Activated CD4-positive, alpha-beta T cell treated with anti-CD3 and anti-CD28 coated beads for 36 hours (primary cell): ENCODE measurements around the gene GSTK1. TPM values are rescaled to one million over a fixed set of nuclear protein-coding genes. Genes with fewer than 3 reads are reported as not detected.
A peak's percentile ranks its signal among the peaks of the same experiment; 100 is the strongest.

Source experiments
- ATAC-seq: fragments of 200-7000 bp; cut with Tn5 transposase; one replicate; pipeline ENCODE4 v1.10.0; 2021; ENCODE audit warnings: mild to moderate bottlenecking, moderate library complexity
- CTCF ChIA-PET: fragments of 350-600 bp; sonication (Branson Sonifier 250); formaldehyde crosslinking; loops from one replicate; lab custom pipeline; 2021; ENCODE audit warnings: antibody characterized with exemption; lab: Charles Lee
- POLR2A ChIA-PET: fragments of 350-600 bp; sonication (Branson Sonifier 250); formaldehyde crosslinking; loops from one replicate; lab custom pipeline; 2021; ENCODE audit warnings: antibody characterized with exemption, inconsistent platforms; lab: Charles Lee
- DNase-seq: peaks from one replicate; pipeline ENCODE4 v3.0.0-alpha.2; 2020
- H3K27ac Mint-ChIP-seq: one replicate; pipeline ENCODE4 v1.8.0; 2021; ENCODE audit warnings: mixed read lengths
- H3K27me3 Mint-ChIP-seq: one replicate; pipeline ENCODE4 v1.8.0; 2021; ENCODE audit warnings: mixed read lengths
- H3K36me3 Mint-ChIP-seq: one replicate; pipeline ENCODE4 v1.8.0; 2021; ENCODE audit warnings: low read depth, mixed read lengths
- H3K4me1 Mint-ChIP-seq: one replicate; pipeline ENCODE4 v1.8.0; 2021; ENCODE audit warnings: mixed read lengths
- H3K4me3 Mint-ChIP-seq: one replicate; pipeline ENCODE4 v1.8.0; 2021; ENCODE audit warnings: mild to moderate bottlenecking, moderate library complexity, mixed read lengths
- H3K9me3 Mint-ChIP-seq: one replicate; pipeline ENCODE4 v1.8.0; 2021; ENCODE audit warnings: low read depth, mixed read lengths
- intact Hi-C, 2 experiments: fragments of 100-400 bp; cut with DNase I in 1 of 2; cut with micrococcal nuclease in 1 of 2; formaldehyde crosslinking; loops; one replicate each; pipeline versions ENCODE4 v1.14.2 to v1.15.1; 2022 to 2024; cut with DNase I, micrococcal nuclease
- total RNA-seq, 2 experiments: library from RNA; stranded (reverse); gene quantifications; one replicate each; pipeline ENCODE4 v1.2.3, GENCODE V29; 2021

GSTK1 gene
- total RNA-seq, 2 experiments from 2014 or later = 176 to 219 TPM

DNA sequence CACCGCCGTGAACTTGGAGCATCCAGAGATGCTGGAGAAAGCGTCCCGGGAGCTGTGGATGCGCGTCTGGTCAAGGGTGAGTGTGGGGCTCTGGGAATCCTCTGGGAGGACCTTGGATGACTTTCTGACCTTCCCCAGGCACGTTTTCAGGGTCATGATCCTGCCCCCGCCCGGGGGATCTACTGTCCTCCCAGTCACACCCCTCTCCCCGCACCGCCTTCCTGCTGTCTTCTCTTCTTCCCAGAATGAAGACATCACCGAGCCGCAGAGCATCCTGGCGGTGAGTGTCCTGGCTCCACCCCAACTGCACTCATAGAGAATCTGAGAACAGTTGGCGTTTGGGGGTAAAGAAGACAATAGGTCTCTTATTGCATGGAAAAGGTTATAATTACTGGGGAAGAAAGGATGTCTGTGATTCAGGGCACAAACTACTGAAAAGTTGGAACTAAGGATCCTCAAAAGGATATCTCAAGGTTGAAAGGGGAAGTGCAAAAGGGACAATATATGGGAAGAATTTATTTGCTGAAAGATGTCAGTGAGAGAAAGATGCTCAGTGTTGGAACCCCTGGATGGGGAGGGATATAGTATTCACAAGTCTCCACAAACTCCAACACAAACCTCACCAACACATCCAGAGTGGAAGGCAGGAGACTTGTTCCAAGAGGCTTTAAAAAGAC is 1.9 kb downstream of the GSTK1 start:
- no peak for ATAC-seq
- peaks cover 55% of the 10 kb centered on the region for H3K36me3 Mint-ChIP-seq
- H3K9me3 Mint-ChIP-seq = no peaks in the 10 kb centered on the region
- H3K27me3 Mint-ChIP-seq = no peaks in the 10 kb centered on the region
- intact Hi-C loops = no loop called here
- H3K4me1 Mint-ChIP-seq = peaks cover 48% of the 10 kb centered on the region
- ChIA-PET CTCF (interaction anchor here (1.3 to 2.9 kb wide), 4 partner anchors 15 to 42 kb away, joined by 3 to 16 read pairs (median 5); no protein-coding TSS in a partner anchor), POLR2A (interaction anchor here (0.6 to 0.7 kb wide), 2 partner anchors 23 to 25 kb away, joined by 3 read pairs; partner anchors contain the start of gene CASP2)
- peak overlapping the region; percentile 98 for H3K4me3 Mint-ChIP-seq
- peak; percentile 30 for DNase-seq
- H3K27ac Mint-ChIP-seq = peak overlapping the region; percentile 98

DNA sequence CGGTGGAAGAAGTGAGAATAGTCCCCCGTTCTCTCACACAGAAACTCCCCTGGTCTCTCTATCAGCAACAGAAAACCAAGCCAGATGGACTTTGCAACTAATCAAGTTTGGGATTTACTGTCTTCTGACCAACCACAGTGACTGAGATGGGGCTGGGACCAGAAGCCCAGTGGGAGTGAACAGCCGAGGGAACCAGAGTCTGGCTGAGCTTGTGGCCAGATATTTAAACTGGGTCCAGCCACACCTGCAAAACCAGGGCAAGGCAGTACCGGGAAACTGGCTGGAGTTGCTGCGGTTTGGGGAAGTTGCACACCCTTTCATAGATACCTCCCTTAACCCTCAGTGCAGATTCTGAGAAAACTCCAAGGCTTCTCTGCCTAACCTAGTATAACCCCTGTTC is 6.0 kb downstream of the GSTK1 start:
- H3K27me3 Mint-ChIP-seq = no peaks in the 10 kb centered on the region
- H3K9me3 Mint-ChIP-seq = no peaks in the 10 kb centered on the region
- POLR2A ChIA-PET = no interaction called here
- peak overlapping the region; percentile 15 for H3K27ac Mint-ChIP-seq
- ATAC-seq = no peak
- H3K4me1 Mint-ChIP-seq = peaks cover 45% of the 10 kb centered on the region
- CTCF ChIA-PET = interaction anchor here (0.9 to 1.7 kb wide), 3 partner anchors 11 to 31 kb away, joined by 3 to 6 read pairs (median 6); no protein-coding TSS in a partner anchor
- peaks cover 52% of the 10 kb centered on the region for H3K36me3 Mint-ChIP-seq
- DNase-seq = no peak
- H3K4me3 Mint-ChIP-seq = no peak overlapping the region
- intact Hi-C loops = no loop called here

DNA sequence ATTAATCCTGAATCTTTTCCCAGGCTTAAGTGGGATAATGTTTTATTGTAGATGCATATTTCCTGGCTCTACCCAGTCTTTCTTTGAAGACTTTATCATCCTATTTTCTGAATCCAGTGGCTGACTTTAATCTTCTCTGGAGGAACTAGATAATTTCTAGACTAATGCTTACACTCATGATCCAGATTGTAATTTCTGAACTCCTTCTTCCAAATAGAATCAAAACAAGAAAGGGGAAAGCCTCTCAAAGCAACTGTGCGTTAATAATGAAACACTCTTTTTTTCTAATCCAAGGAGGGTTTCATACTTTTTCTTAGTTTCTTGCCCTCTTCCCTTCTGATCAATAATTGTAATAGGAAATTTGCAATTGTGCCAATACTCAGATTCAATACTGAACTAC is 8.0 kb downstream of the GSTK1 start:
- Mint-ChIP-seq H3K27me3 (no peaks in the 10 kb centered on the region), H3K36me3 (peaks cover 35% of the 10 kb centered on the region), H3K9me3 (no peaks in the 10 kb centered on the region), H3K4me1 (peaks cover 28% of the 10 kb centered on the region), H3K27ac (peak overlapping the region; percentile 55), H3K4me3 (no peak overlapping the region)
- intact Hi-C loops = no loop called here
- no peak for DNase-seq
- CTCF ChIA-PET = interaction anchor here (1.7 to 2.0 kb wide), 2 partner anchors 12 to 34 kb away, joined by 5 to 7 read pairs; no protein-coding TSS in a partner anchor
- peak; percentile 57 for ATAC-seq
- POLR2A ChIA-PET = interaction anchor here (0.7 kb wide), 2 partner anchors 9 kb away, joined by 3 read pairs; no protein-coding TSS in a partner anchor

DNA sequence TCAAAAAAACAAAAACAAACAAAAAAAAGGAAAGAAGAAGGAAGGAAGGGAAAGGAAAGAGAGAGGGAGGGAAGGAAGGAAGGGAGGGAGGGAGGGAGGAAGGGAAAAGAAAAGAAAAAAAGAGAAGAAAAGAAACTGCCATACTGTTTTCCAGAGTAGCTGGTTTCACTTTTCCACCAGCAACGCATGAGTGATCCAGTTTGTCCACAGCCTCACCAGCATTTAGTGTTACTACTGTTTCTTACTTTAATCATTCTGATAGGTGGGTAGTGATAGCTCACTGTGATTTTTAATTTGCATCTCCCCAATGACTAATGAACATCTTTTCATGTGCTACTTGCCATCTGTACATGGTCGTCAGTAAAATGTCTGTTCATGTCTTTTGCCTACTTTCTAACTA is 9.6 kb downstream of the GSTK1 start:
- POLR2A ChIA-PET = no interaction called here
- CTCF ChIA-PET = interaction anchor here (1.3 to 2.0 kb wide), 6 partner anchors 10 to 58 kb away, joined by 3 to 7 read pairs (median 4); partner anchors contain the start of gene GSTK1
- Mint-ChIP-seq H3K27ac (no peak overlapping the region), H3K4me1 (peaks cover 19% of the 10 kb centered on the region), H3K27me3 (no peaks in the 10 kb centered on the region), H3K4me3 (no peak overlapping the region), H3K9me3 (no peaks in the 10 kb centered on the region), H3K36me3 (peaks cover 26% of the 10 kb centered on the region)
- no peak for DNase-seq
- ATAC-seq = no peak
- intact Hi-C loops = no loop called here

DNA sequence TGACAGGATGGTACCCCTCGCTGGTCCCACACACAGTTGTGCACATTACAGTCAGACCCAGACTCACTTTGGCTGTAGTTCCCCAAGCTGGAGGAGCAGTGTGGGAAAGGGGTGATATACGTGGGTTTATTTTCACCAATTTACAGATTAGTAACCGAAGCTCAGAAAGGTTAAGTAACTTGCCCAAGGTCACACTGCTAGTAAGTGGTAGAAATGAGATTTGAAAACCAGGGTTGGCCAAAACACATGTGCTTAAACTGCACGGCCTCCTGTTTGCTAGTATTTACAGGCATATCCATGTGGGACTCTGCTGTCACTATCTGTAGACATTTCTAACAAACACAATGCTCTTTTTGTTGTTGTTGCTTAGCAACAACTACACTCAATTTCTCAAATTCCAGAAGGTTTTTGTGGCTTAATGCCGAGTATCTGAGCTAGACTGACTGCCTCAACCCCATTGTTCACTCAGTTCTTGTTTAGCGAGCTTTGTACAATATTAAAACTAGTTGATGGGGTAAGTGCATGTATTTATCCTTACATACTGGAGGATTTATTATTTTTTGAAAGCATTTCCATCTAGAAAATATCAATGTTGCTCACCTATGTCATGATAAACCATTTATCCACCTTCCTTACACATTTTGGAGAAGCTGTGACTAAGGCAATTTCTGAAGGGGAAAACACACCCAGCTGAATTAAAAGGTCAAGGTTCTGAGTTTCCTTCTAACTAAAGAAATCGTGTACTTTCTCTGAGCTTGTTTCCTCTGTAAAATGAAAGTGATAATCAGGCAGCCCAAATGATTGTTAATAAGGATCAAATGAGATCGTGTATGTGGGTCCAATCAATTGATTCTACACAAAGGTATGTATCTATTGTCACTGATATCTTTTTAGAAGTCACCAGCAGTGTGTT is 16.2 kb downstream of the GSTK1 start:
- CTCF ChIA-PET = interaction anchor here (0.6 to 3.7 kb wide), 18 partner anchors 9 to 137 kb away, joined by 3 to 30 read pairs (median 4); partner anchors contain the start of genes CASP2, GSTK1 and TAS2R40
- H3K4me1 Mint-ChIP-seq = peaks cover 38% of the 10 kb centered on the region
- peak overlapping the region; percentile 49 for H3K4me3 Mint-ChIP-seq
- no peaks in the 10 kb centered on the region for H3K36me3 Mint-ChIP-seq
- intact Hi-C loops = loop anchor here in 1 of 2 experiments (2.0 kb wide), 1 partner anchor 35 kb away; no protein-coding TSS in a partner anchor
- POLR2A ChIA-PET = interaction anchor here (0.6 to 1.5 kb wide), 7 partner anchors 8 to 100 kb away, joined by 3 to 9 read pairs (median 3); partner anchors contain the start of genes CASP2 and GSTK1
- no peak for DNase-seq
- H3K9me3 Mint-ChIP-seq = no peaks in the 10 kb centered on the region
- peak; percentile 79 for ATAC-seq
- H3K27me3 Mint-ChIP-seq = no peaks in the 10 kb centered on the region
- peak overlapping the region; percentile 90 for H3K27ac Mint-ChIP-seq

DNA sequence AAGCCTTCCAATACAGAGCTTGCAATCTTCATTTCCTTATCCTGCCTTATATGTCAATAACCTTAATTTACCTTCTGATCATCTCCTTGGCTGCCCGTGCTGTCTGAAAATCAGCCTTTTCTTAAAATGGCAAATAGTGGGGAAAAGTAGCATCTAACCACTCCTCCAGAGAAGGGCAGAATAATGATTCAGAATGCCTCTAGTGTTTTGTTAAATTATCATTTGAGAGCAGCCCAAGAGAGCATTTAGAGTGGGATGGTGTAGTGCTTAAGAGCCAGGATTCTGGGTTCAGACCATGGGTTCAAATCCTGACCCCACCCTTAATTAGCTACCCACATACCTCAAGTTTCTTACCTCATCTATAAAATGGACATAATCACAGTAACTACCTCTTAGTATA is 16.9 kb downstream of the GSTK1 start:
- no peaks in the 10 kb centered on the region for H3K27me3 Mint-ChIP-seq
- H3K9me3 Mint-ChIP-seq = no peaks in the 10 kb centered on the region
- H3K4me1 Mint-ChIP-seq = peaks cover 38% of the 10 kb centered on the region
- no peaks in the 10 kb centered on the region for H3K36me3 Mint-ChIP-seq
- intact Hi-C loops = no loop called here
- ChIA-PET CTCF (interaction anchor here (0.6 to 3.7 kb wide), 18 partner anchors 8 to 136 kb away, joined by 3 to 30 read pairs (median 4); partner anchors contain the start of genes CASP2, GSTK1 and TAS2R40), POLR2A (interaction anchor here (0.6 to 1.5 kb wide), 5 partner anchors 8 to 99 kb away, joined by 3 to 9 read pairs (median 4); partner anchors contain the start of genes CASP2 and GSTK1)
- H3K4me3 Mint-ChIP-seq = peak overlapping the region; percentile 49
- ATAC-seq (peak; percentile 55), DNase-seq (no peak)
- H3K27ac Mint-ChIP-seq = peak overlapping the region; percentile 90

DNA sequence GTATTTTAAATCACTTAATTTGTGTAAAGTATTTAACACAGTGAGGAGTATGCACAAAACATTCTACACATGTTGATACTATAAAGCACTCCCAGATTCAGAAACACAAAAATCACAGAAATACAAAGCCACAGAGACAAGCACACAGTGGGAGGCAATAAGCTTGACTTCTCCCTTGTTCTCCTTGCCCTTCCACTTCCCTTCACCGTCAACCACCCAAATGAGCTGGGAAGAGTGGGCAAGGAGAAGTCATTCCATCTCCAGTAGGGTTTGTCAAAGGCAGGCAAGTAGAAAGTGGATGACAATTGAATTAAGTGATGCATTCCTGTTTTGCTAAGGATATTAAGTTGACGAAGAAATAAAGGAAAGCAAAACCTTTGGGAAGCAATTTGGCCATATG is 17.3 kb downstream of the GSTK1 start:
- ATAC-seq (no peak), DNase-seq (no peak)
- Mint-ChIP-seq H3K4me3 (peak overlapping the region; percentile 49), H3K4me1 (peaks cover 38% of the 10 kb centered on the region), H3K27ac (peak overlapping the region; percentile 90), H3K9me3 (no peaks in the 10 kb centered on the region), H3K27me3 (no peaks in the 10 kb centered on the region), H3K36me3 (no peaks in the 10 kb centered on the region)
- intact Hi-C loops = no loop called here
- ChIA-PET CTCF (interaction anchor here (0.9 to 3.7 kb wide), 10 partner anchors 9 to 40 kb away, joined by 3 to 30 read pairs (median 6); partner anchors contain the start of gene GSTK1), POLR2A (interaction anchor here (0.6 to 1.5 kb wide), 3 partner anchors 7 to 17 kb away, joined by 3 to 9 read pairs (median 3); partner anchors contain the start of genes CASP2 and GSTK1)

DNA sequence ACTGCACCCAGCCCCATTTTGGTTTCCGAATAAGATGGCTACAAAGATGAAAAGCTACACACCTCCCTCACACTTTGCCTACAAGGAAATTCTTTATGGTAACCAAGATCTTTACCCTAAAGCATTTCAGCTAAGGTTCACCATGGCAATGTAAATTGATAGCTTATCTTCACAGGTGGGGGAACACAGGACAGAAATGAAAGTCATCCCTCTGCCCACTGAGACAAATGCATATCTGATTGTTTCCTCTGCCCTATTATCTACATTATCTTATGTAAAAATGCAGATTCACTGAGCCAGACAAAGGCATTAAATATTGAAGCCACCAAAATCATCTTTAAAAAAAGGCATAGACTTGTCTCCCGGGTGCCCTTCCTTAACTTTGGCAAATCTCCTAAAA is 18.3 kb downstream of the GSTK1 start:
- Mint-ChIP-seq H3K36me3 (no peaks in the 10 kb centered on the region), H3K27ac (no peak overlapping the region), H3K4me3 (no peak overlapping the region), H3K27me3 (no peaks in the 10 kb centered on the region), H3K4me1 (peaks cover 38% of the 10 kb centered on the region), H3K9me3 (no peaks in the 10 kb centered on the region)
- no peak for ATAC-seq
- ChIA-PET POLR2A (no interaction called here), CTCF (interaction anchor here (1.1 to 1.2 kb wide), 2 partner anchors 18 to 41 kb away, joined by 3 read pairs; no protein-coding TSS in a partner anchor)
- no peak for DNase-seq
- intact Hi-C loops = no loop called here

DNA sequence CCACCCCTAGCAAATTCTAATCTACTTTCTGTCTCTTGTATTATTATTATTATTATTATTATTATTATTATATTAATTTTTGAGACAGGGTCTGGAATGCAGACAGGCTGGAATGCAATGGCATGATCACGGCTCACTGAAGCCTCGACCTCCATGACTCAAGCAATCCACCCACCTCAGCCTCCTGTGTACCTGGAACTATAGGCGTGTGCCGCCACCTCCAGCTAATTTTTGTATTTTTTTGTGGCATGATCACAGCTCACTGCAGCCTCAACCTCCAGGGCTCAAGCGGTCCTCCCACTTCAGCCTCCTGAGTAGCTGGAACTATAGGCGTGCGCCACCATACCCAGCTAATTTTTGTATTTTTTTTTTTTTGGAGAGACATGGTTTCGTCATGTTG is 18.9 kb downstream of the GSTK1 start:
- H3K4me3 Mint-ChIP-seq = no peak overlapping the region
- POLR2A ChIA-PET = no interaction called here
- ATAC-seq = no peak

DNA sequence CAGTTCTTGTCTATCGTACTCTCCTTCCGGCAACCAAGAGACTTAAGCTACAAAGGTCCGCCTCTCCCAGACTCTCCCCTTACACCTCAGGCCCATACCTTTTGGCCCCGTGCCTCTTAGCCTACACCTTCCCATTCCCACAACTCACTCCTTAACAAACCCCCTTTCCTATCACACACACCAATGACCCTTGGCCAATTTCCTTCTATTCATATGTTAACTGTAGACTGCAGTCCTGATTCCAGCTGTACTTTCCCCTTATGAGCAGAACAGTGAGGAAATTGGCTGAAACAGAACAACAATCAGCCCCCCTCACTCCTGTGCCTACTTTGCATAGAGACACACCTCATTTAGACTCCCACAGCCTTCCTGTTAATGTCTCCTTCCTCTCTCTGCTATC is 20.1 kb downstream of the GSTK1 start:
- intact Hi-C loops = no loop called here
- ChIA-PET CTCF (interaction anchor here (0.9 to 2.3 kb wide), 5 partner anchors 11 to 54 kb away, joined by 3 to 7 read pairs (median 3); partner anchors contain the start of gene GSTK1), POLR2A (no interaction called here)
- DNase-seq = no peak
- H3K4me1 Mint-ChIP-seq = peaks cover 49% of the 10 kb centered on the region
- peaks cover 2% of the 10 kb centered on the region for H3K9me3 Mint-ChIP-seq
- H3K4me3 Mint-ChIP-seq = no peak overlapping the region
- H3K36me3 Mint-ChIP-seq = peaks cover 4% of the 10 kb centered on the region
- H3K27me3 Mint-ChIP-seq = no peaks in the 10 kb centered on the region
- ATAC-seq = no peak
- H3K27ac Mint-ChIP-seq = peak overlapping the region; percentile 8

More for the DNA sequence above, 18.9 kb downstream of the GSTK1 start:
- H3K4me1 Mint-ChIP-seq = peaks cover 41% of the 10 kb centered on the region
- no peaks in the 10 kb centered on the region for H3K27me3 Mint-ChIP-seq
- H3K36me3 Mint-ChIP-seq = no peaks in the 10 kb centered on the region
- CTCF ChIA-PET = interaction anchor here (1.4 to 2.3 kb wide), 3 partner anchors 10 to 55 kb away, joined by 3 to 7 read pairs (median 6); no protein-coding TSS in a partner anchor
- intact Hi-C loops = no loop called here
- no peak overlapping the region for H3K27ac Mint-ChIP-seq
- H3K9me3 Mint-ChIP-seq = no peaks in the 10 kb centered on the region
- no peak for DNase-seq
